Measurements from ENCODE around the gene CYBA.

DNA sequence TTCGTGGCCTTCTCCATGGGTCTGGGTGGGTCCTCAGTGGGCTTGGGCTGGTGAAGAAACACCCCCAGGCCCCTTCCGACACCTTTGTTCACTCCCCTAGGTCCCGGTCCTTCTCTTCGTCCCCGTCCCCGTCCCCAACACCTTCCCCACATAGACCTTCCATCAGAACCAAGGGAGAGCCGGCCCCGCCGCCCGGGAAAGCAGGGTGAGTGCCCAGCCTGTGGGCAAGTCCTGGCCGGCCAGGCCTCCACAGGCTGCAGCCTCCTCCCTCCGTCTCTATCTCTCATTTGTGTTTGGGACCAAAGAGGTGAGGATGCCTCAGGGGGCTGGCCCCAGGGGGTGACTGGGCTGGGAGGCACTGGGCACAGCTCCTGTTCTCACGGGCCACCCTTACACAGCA lies 27.0 kb downstream of the CYBA start:
- TF ChIP-seq, protein P1, sequence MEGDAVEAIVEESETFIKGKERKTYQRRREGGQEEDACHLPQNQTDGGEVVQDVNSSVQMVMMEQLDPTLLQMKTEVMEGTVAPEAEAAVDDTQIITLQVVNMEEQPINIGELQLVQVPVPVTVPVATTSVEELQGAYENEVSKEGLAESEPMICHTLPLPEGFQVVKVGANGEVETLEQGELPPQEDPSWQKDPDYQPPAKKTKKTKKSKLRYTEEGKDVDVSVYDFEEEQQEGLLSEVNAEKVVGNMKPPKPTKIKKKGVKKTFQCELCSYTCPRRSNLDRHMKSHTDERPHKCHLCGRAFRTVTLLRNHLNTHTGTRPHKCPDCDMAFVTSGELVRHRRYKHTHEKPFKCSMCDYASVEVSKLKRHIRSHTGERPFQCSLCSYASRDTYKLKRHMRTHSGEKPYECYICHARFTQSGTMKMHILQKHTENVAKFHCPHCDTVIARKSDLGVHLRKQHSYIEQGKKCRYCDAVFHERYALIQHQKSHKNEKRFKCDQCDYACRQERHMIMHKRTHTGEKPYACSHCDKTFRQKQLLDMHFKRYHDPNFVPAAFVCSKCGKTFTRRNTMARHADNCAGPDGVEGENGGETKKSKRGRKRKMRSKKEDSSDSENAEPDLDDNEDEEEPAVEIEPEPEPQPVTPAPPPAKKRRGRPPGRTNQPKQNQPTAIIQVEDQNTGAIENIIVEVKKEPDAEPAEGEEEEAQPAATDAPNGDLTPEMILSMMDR (IDR thresholded peaks at IDR 0.05): no peak
- TF ChIP-seq ESRRA (IDR thresholded peaks at IDR 0.05; ENCODE audit: borderline replicate concordance, low read length) (no peak), POLR2A (IDR thresholded peaks at IDR 0.05; ENCODE audit: low read length) (no peak), MAZ (IDR thresholded peaks at IDR 0.05; ENCODE audit: borderline replicate concordance, low read depth, low read length) (no peak), PHF8 (IDR thresholded peaks at IDR 0.05; ENCODE audit: borderline replicate concordance, low read depth) (no peak), KDM5A (IDR thresholded peaks at IDR 0.05) (no peak), ZFP36 (IDR thresholded peaks at IDR 0.05; ENCODE audit: borderline replicate concordance, partially characterized antibody) (no peak), EHF (CRISPR knock-in tag; IDR thresholded peaks at IDR 0.05) (no peak)
- TF ChIP-seq, protein P2, sequence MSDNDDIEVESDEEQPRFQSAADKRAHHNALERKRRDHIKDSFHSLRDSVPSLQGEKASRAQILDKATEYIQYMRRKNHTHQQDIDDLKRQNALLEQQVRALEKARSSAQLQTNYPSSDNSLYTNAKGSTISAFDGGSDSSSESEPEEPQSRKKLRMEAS (IDR thresholded peaks at IDR 0.05): no peak
- TF ChIP-seq, protein P3, sequence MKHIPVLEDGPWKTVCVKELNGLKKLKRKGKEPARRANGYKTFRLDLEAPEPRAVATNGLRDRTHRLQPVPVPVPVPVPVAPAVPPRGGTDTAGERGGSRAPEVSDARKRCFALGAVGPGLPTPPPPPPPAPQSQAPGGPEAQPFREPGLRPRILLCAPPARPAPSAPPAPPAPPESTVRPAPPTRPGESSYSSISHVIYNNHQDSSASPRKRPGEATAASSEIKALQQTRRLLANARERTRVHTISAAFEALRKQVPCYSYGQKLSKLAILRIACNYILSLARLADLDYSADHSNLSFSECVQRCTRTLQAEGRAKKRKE (CRISPR knock-in tag; IDR thresholded peaks at IDR 0.05; ENCODE audit: low read depth): no peak
- TF ChIP-seq, protein P4, sequence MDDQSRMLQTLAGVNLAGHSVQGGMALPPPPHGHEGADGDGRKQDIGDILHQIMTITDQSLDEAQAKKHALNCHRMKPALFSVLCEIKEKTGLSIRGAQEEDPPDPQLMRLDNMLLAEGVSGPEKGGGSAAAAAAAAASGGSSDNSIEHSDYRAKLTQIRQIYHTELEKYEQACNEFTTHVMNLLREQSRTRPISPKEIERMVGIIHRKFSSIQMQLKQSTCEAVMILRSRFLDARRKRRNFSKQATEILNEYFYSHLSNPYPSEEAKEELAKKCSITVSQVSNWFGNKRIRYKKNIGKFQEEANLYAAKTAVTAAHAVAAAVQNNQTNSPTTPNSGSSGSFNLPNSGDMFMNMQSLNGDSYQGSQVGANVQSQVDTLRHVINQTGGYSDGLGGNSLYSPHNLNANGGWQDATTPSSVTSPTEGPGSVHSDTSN (IDR thresholded peaks at IDR 0.05): no peak
